Fibroblast of lung (primary cell): Measurements from ENCODE around the gene KRTCAP2.
"Not testable (repeated sequence)": the region's sequence is repeated elsewhere in the genome, so short reads cannot be mapped to it uniquely, and the experiment has no call there.

ENCODE experiments used
- EZH2 ChIP-seq: IDR thresholded peaks from 2 replicates; pipeline ENCODE4 v1.5.1; 2012; ENCODE audit warnings: low read length, control low read depth, mild to moderate bottlenecking; ENCODE audit errors: missing control alignments
- TF ChIP-seq, protein P1 (sequence below), 2 donors: IDR thresholded peaks in 1 of 2; conservative IDR thresholded peaks in 1 of 2; 1 replicate in 1 of 2; 2 replicates in 1 of 2; pipeline ENCODE4 v1.5.1; 2011 to 2012; ENCODE audit warnings: low read length in 2 of 2, control low read depth in 1 of 2, inconsistent platforms in 1 of 2, low read depth in 1 of 2, mild to moderate bottlenecking in 1 of 2

DNA sequence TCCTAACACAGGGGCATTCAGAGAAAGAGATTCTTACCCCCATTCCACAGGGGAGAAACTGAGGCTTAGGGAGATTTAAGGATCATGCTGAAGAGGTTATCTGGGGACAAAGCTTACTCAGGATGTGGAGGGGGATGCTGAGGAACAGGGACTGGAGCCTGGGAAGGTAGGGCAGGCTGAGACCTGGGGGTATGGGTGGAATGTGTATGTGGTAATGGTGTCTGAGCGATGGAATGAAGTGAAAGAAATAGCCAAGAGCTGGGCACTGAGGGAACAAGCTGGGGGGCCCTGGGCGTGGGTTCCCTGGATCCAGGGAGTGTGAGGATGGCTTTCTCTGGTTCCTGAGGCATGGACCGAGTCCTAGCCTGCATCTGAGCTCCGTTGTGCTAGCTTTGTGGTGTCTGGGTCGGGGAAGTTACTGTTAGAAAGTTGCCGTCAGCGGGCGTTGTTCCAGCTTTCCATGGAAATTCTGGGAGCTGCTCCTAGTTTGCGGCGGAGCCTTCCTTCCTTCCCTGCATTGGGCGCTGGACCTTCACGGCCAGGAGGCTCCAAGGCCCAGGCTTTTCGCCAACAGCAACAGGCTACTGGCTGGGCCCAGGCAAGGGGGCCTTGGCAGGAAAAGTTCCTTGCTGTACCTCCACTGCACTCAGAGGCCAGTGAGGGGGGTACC lies 38.4 kb upstream of the KRTCAP2 start:
- TF ChIP-seq, protein P1, sequence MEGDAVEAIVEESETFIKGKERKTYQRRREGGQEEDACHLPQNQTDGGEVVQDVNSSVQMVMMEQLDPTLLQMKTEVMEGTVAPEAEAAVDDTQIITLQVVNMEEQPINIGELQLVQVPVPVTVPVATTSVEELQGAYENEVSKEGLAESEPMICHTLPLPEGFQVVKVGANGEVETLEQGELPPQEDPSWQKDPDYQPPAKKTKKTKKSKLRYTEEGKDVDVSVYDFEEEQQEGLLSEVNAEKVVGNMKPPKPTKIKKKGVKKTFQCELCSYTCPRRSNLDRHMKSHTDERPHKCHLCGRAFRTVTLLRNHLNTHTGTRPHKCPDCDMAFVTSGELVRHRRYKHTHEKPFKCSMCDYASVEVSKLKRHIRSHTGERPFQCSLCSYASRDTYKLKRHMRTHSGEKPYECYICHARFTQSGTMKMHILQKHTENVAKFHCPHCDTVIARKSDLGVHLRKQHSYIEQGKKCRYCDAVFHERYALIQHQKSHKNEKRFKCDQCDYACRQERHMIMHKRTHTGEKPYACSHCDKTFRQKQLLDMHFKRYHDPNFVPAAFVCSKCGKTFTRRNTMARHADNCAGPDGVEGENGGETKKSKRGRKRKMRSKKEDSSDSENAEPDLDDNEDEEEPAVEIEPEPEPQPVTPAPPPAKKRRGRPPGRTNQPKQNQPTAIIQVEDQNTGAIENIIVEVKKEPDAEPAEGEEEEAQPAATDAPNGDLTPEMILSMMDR (conservative IDR thresholded peaks at IDR 0.05 in 1 of 2, IDR thresholded peaks at IDR 0.05 in 1 of 2; ENCODE audit: low read depth in 1 of 2, low read length in 2 of 2) = not testable (repeated sequence)
- not testable (repeated sequence) for TF ChIP-seq EZH2
